Measurements from ENCODE around the gene CLEC2L.
"Not testable (repeated sequence)": the region's sequence is repeated elsewhere in the genome, so short reads cannot be mapped to it uniquely, and the experiment has no call there.

The CLEC2L gene

DNA sequence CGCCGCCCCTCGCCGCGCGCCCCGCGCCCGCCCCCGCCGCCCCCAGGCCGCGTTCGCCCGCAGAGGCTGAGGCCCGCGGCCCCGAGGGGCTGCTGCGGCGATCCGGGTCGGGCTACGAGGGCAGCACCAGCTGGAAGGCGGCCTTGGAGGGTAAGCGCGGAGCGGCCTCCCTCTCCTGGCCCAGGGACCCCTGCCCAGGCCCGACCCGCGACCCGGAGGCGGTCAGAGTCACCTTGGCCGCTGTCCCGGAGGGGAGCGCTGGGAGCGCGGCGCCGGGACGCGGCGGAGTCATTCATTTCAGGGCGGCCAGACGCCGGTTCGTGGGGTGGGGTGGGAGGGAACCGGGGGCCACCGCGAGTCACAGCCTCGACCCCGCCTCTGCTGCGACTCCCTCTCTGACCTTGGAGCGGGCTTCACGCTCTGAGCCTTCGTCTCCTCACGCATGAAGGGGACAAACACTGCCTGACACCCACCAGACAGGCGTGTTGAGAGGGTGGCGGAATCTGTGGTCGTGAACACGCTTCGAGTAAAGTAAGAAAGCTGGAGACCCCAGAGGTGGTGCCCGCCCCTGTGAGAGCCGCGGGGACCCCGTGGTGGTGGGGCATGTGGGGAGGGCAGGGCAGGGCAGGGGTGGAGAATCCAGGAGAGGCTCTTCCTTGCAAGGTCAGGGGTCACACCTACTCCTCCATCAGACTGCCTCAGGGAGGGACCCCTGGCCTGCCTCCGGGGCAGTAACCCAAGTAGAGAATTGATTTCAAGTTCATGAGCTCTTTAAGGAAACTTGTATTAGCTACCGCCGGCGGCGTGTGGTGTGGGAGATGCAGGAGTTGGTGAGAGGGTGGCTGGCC lies 707 bp downstream of the CLEC2L start:
- no peak for DNase-seq (ENCODE audit: low read depth in 2 of 2)

DNA sequence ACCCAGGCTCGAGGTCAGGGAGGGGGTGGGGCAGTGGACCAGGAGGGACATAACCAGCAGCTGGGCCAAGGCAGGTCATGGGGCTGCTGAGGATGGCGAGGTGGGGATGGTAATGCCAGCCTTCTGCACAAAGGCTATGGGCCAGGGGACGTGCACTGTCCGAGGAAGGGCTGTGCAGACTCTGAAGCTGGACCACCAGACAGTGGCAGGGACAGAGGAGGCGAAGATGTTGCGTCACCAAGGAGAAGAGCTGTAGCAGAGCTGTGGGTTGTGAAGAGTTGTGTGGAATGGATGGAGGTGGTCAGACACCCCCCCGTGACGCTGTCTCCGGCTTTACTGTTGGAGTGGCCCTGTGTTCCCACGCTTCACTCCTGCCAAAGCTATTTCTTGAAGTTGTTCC lies 1.8 kb downstream of the CLEC2L start:
- DNase-seq (ENCODE audit: low read depth in 2 of 2), result no peak

DNA sequence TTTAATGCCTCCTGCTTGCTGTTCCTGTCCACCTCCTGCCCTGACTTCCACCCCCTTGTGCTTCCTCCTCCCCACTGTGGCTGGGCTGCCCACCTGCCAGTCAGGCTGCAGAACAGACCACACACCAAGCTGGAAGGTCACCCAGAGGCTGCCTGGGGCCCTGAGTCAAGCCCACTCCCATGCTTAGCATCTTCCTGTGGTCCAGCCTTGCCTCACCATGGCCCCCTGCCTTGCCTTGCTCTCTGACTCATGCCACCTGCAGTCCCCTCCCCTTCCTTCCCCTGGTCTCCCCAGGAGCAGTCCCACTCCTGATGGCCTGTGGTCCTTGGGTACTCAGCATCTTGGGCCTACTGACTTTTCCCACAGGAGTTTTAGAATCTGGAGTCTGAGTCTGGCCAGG lies 2.3 kb downstream of the CLEC2L start:
- DNase-seq (ENCODE audit: low read depth in 2 of 2), result no peak

DNA sequence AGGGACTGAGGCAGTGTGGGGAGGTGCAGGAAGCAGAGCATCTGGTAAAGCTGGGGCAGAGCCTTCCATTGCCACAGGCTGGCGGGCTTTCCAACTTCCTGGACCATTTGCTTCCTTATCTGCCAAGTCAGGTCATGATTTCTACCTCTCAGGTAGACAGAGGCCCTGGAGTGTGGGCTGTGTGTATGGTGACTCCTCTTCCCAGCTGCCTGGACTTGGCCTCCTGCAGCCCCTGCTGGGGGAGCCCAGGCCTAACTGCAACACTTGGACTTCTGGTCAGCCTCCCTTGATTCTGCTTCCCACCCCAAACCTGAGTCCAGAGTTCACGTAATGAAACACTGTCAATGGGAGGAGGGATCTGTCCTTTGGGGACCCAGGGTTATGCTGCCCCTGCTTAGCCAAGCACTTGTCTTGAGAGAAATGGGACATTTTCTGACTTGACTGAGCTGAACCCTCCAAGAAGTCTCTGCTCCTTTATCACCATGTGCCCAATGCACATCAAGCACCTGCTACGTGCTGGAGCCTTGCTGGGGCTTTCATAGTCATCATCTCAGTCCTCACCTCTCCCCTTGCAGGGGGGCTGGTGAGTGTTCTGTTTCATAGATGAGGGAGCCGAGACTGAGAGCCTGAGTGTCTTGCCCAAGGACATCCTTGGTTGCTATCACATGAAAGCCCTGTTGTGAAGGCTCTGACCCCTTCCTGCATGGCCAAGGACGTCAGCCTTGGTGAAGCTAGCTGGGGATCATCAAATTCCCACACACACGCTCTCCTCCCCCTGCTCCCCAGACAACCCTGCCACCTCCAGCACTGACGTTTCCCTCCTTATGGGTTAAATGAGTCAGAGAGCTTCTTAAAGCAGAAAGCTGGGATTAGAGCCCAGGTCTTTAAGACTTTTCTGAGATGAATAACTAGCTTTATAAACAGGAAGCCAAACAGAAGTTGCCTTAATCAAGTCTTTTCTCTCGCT lies 3.4 kb downstream of the CLEC2L start:
- DNase-seq (ENCODE audit: low read depth in 2 of 2), result no peak

DNA sequence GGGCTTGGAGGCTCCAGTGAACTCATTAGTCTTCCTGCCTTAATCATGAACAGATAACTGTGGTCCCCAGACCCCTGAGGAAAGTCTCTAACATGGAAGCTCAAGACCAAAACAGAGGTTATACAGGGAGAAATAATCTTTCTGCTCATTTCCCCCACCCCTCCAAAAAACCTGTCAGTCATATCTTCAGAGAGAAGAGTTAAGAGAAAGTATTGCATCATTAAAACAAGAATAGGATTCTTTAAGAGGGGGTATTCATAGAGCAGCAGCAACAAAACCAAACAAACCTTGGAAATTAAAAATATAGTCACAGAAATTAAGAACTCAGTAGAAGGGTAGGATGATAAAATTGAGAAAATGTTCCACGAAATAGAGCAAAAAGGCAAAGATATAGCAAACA lies 7.6 kb downstream of the CLEC2L start:
- DNase-seq (ENCODE audit: low read depth in 2 of 2), result no peak

DNA sequence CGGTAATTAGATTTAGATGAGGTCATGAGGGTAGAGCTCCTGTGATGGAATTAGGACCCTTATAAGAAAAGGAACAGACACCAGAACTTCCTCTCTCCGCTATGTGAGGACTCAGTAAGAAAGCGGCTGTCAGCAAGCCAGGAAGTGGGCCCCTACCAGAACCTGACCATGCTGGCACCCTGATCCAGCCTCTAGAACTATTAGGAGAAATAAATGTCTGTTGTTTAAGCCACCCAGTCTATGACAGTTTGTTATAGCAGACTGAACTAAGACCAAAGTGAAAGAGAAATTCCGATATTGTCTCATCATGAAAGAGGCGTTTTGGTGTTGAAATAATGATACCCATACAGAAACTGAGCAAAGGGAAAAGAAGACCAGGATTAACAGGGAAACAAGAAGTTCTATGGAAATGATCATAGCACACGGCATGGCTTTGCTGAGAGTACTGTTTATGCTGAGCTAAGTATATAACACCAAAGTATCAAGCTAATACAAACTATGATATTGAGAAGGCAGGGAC lies 9.2 kb downstream of the CLEC2L start:
- no peak for DNase-seq (ENCODE audit: low read depth in 2 of 2)

DNA sequence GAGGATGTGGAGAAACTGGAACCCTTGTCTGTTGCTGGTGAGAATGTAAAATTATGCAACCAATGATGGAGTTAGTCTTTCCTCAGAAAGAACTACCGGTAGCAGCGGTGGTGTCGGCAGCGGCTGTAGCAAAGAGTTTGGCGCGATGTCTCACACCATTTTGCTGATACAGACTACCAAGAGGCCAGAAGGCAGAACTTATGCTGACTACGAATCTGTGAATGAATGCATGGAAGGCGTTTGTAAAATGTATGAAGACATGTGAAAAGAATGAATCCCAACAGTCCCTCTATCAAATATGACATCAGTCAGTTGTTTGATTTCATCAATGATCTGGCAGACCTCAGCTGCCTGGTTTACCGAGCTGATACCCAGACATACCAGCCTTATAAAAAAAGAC lies 10.6 kb downstream of the CLEC2L start:
- no peak for DNase-seq (ENCODE audit: low read depth in 2 of 2)

DNA sequence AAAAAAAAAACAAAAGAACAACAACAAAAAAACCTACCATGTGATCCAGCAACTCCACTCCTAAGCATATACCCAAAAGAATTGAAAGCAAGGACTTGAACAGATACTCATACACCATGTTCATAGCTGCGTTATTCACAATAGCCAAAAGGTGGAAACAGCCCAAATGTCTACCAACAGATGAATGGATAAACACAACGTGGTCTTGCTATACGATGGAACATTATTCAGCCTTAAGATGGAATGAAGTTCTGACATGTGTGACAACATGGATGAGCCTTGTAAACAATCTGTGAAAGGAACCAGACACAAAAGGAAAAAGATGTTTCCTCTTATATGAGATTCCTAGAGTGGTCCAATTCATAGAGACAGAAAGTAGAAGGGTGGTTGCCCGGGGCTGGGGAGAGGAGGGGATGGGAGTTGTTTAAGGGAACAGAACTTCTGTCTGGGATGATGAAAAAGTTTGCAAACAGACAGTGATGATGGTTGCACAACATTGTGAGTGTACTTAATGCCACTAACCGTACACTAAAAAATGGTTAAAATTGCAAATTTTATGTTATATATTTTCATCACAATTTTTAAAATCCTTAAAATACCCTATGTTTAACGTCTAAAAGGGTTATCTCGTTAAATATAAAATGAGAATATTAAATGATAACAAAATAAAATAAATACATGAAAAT lies 11.6 kb downstream of the CLEC2L start:
- no peak for DNase-seq (ENCODE audit: low read depth in 2 of 2)

DNA sequence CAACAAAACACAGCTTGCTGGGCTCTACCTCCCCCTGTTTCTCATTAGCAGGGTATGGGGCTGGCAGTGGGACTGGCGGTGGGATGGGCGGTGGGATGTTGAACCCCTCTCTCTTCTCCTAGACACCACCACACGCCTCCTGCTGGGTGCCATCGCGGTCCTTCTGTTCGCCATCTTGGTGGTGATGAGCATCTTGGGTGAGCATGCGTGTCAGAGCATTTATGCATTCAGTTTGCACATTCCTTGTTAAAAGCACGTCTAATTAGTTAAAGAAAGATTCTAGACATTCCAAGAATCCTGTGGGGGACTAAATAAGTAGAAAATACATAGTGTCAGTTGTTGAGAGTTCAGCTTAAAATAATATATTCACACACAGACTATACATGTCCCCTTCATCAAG lies 12.7 kb downstream of the CLEC2L start:
- DNase-seq (ENCODE audit: low read depth in 2 of 2), result no peak

DNA sequence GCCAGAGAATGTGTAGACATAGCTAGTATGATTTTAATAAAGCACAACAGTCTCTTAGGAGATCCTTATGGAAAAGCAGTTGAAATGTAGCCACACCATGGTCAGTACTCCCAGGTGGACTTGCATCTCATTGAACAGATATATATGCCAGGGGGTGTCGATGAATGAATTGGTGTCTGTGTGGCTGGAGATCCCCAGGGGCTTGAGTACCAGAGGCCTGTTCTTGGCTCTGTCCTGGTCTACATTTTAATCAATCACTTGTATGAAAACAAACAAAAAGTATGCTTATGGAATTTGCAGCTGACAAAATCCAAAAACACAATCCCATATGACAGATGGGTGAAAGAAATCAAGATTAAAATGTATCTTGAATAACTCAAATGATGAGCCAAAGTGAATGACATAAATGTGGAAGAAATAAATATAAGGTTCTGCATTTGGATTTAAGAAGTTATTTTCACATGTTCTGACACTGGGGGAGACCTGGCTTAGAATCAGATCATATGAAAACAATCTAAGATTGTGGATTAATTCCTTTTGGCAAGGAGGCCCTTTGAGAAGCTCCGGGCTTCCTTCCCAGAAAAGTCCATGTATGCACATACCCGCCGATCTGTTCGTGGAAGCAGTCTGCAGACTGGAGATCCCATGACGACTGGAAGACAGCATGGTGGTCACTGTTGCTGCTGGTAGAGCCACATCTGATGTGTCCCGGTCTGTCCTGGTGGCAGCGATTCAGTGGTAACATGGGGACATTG lies 15.6 kb downstream of the CLEC2L start:
- DNase-seq (ENCODE audit: low read depth in 2 of 2), result no peak

DNA sequence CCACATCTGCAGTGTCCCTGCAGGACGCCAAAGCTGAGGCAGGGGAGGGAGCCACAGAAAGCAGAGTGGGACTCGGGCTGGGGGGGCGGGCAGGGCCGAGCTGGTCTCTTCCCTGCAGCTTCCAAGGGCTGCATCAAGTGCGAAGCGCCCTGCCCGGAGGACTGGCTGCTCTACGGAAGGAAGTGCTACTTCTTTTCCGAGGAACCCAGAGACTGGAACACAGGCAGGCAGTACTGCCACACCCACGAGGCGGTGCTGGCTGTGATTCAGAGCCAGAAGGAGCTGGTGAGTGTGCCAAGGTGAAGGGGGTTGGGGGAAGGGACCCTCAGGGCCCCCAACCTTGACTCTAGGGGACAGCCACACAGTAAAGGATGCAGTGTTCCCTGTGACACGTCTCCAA lies 16.7 kb downstream of the CLEC2L start:
- DNase-seq (ENCODE audit: low read depth in 2 of 2), result no peak

DNA sequence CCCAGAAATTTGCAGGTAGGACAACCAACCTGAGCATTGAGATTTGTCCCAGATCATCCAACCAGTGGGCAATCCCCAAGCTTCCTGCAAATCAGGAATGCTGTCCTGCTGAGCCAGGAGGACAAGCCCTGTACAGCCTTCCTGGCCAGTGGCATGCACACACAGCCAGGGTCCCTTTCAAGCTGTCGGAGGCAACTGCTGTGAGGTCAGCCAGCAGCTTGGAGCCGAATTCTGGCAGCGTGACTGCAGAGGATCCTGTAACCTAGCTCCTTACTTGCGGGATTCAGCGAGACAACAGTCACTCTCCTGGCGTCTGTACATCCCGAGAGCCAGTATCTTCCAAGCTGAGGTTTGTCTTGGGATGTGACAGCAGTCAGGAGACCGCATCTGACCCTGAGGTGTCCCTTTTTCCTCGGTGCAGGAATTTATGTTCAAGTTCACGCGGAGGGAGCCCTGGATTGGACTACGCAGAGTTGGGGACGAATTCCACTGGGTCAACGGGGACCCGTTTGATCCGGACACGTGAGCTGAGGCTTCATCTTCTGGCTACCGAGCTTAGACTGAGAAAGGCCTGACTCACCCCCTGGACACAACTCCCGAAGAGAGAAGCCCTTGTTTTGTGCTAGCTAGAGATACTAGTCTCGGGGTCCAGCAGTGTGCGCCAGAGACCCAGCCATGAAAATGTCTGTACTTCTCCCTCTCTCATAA lies 18.3 kb downstream of the CLEC2L start:
- no peak for DNase-seq (ENCODE audit: low read depth in 2 of 2)

DNA sequence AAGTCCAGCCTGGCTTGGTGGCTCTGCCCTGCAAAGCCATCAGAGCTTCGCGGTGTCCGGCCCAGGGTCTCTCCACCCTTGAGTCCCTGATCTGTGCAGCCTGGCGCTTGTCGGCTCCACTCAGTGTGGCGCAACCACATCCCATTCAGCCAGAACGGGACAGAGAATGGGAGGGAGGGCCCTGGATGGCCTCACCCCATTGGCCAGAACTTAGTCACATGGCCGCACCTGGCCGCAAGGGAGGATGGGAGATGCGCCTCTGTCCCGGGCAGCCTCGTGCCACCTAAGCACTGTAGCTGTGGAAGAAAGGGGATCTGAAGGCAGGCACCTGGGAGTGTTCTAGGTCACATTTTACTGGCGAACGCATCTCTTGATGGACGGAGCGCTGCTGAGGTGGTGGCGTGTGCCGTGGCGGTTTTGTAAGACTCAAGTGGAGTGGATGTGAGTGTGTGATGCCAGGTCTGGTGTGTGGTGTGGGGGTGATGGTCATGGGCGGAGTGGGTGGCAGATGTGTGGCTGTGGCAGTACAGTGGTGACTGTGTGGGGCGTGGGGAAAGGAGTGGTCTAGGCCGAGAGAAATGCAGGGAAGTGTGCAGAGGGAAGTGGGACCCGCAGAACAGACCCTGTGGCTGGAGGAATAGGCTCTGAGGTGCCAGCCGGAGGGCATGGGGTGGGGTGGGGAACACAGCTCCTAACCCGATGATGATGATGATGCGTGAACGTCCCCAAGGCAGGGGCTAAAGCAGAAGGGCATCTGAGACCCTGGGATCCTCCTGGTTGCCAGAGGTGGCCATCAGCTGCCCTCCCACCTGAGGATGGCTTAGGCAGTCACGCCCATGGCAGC lies 19.0 kb downstream of the CLEC2L start:
- no peak for DNase-seq (ENCODE audit: low read depth in 2 of 2)

DNA sequence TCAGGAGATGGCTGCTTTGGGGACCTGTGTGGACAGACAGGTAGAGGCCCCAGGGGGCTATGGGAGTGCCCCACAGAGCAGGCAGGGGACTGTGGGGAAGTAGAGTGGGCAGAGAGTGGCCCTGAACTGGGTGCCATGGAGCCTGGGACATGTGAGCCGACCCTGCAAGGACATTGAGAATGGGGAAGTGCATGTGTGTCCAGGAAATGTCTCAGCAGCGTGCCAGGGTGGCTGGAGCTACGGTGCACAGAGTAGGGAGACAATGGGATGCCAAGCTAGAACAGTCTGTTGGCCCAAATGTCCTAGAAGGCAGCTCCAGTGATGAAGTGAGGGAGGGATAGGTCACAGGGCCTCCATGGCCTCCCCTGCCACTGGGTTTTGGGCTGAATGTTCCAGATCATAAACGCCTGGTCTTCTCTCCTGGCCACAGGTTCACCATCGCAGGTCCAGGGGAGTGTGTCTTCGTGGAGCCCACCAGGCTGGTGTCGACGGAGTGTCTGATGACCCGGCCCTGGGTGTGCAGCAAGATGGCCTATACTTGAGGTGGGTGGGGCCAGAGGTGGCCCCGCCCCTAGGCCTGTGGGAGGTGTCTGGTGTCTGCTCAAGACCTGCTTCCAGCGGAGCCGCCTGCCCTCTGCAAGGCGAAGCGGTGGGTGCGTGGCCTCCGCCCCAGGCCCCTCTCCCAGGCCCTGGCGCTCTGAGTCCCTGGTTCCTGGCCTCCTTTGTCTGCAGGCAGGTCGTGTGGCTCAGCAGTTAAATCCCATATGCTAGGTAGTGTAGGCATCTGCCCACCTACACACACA lies 20.5 kb downstream of the CLEC2L start:
- no peak for DNase-seq (ENCODE audit: low read depth in 2 of 2)

DNA sequence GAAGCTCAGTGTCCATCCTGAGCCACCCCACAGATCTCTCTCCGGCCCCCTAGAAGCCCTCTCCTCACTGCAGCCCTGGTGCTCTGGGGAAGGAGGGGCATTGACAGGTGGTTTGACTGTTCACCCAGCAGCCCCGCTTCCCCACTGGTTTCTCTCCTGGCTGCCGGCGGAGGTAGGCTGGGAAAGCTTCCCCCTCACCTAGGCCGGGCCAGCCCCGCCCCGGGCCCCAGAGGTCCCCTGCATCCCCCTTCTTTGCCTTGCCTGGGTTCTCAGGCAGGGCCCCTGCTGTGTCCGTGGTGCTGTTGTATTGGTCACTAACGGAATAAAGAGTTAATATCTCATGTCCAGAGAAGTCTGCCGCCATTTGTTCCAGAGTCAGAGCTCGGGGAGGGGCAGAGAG lies 21.2 kb downstream of the CLEC2L start:
- no peak for DNase-seq (ENCODE audit: low read depth in 2 of 2)

DNA sequence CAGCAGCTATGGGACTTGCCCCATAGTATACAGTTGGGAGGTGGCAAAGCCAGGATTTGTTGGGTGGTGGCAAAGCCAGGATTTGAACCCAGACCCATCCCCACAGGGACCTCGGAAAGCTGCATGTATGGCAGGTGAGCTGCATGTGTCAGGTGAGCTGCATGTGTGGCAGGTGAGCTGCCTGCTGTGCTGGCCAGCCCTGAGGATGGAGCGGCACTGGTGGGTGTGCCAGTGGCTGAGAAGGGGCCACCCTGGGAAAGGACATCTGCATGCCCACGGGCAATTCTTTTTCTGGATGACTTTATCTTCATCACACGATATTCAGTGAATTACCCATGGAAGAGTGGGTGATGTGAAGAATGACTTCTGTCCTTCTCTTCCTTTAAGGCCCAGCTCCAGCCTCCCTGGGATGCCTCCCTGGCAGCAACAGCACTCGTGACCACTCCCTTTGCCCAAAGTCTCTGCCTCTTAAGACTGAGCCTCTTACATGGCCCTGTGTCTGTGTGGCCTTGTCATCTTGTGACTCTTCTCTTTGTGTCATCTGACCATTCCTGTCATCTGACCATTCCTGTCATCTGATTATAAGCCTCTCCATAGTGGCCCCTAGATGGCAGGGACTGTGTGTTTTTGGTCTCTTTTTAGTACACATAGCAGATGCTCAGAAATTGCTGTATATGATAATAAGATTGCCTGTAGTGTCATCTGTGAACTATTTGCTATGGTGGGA lies 25.0 kb downstream of the CLEC2L start:
- no peak for DNase-seq (ENCODE audit: low read depth in 2 of 2)

DNA sequence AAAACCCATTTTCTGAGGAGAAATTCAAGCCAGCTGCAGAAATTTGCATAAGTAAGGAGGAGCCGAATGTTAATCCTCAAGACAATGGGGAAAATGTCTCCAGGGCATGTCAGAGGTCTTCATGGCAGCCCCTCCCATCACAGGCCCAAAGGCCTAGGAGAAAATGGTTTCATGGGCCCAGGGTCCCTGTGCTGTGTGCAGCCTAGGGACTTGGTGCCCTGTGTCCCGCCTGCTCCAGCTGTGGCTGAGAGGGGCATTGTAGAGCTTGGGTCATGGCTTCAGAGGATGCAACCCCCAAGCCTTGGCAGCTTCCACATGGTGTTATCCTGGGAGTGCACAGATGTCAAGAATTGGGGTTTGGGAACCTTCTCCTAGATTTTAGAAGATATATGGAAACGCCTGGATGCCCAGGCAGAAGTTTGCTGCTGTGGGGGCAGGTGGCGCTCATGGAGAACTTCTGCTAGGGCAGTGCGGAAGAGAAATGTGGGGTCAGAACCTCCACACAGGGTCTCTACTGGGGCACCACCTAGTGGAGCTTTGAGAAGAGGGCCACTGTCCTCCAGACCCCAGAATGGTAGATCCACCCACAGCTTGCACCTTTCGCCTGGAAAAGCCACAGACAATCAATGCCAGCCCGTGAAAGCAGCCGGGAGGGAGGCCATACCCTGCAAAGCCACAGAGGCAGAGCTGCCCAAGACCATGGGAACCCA lies 30.7 kb downstream of the CLEC2L start:
- DNase-seq (ENCODE audit: low read depth in 2 of 2), result not testable (repeated sequence)

Data from stimulated activated CD4-positive, alpha-beta T cell treated with anti-CD3 and anti-CD28 coated beads, Interleukin-4, amount 100 ng/mL, for 48 hours (primary cell).